Kasumi-1 (cell line): ENCODE measurements around the gene CFAP68.

Experiments used
- DNase-seq, 2 experiments: peaks; one replicate each; lab custom pipeline; 2025; lab: John Stamatoyannopoulos, UW

Gene CFAP68

GRCh38 chr11:111878849-111879636 lies at the start of gene CFAP68, which contains the start of gene FDXACB1:
Gene CFAP68, plus strand, starts transcription at chr11:111879541. Its CDS starts 20 bp downstream, at chr11:111879561.
Gene FDXACB1, minus strand, starts transcription at chr11:111879165. Its CDS starts 33 bp downstream, at chr11:111879132.
- DNase-seq, result peak; percentile 97 to 98

GRCh38 chr11:111833524-111833923 lies 45.8 kb upstream of the CFAP68 start:
- DNase-seq, result no peak

DNA sequence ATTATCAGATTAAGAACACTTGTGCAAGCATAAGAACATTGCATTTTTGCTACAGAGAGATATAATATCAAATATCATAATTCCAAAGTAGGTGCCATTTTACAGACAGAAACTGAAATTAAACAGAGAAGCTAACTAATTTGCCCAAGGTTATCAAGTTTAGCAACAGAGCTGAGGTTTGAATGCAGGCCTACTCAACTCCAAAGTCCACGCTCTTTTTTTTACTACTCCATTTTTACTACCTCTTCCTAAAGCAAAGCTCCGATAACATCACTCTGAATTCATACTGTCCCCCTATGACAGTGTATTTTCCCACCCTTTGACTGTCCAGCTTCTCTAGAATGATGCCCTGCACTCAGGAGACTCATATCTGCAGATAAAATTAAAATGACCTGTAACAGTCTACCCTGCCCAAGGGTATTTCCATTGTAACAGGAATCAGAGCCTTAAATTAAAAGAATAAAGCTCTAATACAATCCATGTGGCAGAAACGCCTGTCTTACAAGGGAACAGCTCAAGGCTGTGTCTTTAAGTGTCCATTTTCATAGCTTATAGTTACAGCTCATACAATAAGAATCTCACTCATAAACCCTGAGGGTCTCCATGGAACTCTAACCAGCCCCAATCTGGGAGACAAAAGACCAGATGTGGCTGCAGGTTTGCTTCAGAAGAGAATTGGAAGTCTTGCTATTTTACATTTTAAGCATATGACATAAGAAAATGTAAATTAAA lies 44.7 kb upstream of the CFAP68 start:
- no peak for DNase-seq

DNA sequence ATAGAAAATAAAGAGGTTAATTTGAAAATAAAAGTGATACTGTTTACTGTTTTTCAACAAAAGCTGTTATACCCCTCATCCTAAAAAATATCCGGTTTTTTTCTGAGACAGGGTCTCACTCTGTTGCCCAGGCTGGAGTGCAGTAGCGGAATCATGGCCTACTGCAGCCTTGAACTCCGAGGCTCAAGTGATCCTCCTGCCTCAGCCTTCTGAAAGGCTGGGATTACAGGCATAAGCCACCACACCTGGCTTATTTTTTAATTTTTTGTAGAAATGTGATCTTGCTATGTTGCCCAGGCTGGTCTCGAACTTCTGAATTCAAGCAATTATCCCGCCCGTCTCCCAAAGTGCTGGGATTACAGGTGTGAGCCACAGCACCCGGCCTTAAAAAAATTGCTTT lies 43.7 kb upstream of the CFAP68 start:
- no peak for DNase-seq

- DNase-seq, result no peak
These were observed 43.2 kb upstream of the CFAP68 start for GRCh38 chr11:111836162-111836561.

GRCh38 chr11:111836721-111837120 lies 42.6 kb upstream of the CFAP68 start:
- peak in 1 of 2 experiments; percentile 34 for DNase-seq

GRCh38 chr11:111837366-111837891 lies 41.9 kb upstream of the CFAP68 start:
- DNase-seq, result no peak

DNA sequence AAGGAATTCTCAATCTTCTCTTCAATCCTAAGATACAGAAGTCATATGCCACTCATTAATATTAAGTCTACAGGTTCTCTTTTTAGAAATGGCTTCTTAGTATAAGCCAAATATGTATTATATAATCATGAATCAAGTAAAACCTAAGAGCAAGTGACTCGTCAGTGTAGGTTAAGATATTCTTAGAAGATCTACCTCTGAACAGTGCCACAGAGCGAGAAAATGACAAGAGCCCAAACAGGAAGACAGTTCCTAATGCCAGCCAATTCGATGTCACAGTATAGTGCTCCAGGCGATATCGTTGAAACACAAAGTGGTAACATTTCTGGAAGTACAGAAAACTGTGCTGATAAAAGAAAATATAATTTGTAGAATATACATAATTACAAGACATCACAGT lies 41.3 kb upstream of the CFAP68 start:
- DNase-seq, result no peak

- no peak for DNase-seq
These were observed 39.2 kb upstream of the CFAP68 start for GRCh38 chr11:111840143-111840542.

DNA sequence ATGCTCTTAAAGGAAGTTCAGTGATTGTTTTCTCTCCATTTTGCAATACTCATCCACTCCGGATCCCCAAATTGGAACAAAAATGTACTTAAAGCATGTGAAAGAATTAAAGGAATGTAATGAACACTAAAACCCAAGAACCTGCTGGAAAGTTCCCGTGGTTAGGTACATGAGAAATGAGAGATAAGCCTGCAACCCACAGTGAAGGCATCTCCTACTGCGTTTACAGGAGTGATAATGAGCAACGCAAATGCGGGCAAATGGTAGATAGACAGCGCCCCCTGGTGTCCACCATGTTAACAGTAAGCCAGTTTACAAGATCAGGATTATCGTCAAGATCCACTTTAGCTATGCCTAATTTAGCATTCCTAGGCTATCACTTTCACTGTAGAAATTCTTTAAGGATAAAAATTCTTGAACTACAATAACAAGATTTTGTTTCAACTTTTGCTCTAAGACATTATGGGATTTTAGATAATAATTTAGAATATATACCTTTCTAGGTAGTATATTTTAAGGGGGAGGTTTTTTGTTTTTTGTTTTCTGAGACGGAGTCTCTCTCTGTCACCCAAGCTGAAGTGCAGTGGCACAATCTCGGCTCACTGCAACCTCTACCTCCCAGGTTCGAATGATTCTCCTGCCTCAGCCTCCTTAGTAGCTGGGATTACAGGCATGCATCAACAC lies 37.8 kb upstream of the CFAP68 start:
- DNase-seq, result peak; percentile 78 to 81

GRCh38 chr11:111843661-111844060 lies 35.7 kb upstream of the CFAP68 start:
- no peak for DNase-seq

GRCh38 chr11:111845276-111846028 lies 33.9 kb upstream of the CFAP68 start:
- DNase-seq, result no peak

- no peak for DNase-seq
These were observed 33.3 kb upstream of the CFAP68 start for GRCh38 chr11:111846063-111846462.

GRCh38 chr11:111846636-111847035 lies 32.7 kb upstream of the CFAP68 start:
- DNase-seq, result peak in 1 of 2 experiments; percentile 6

- no peak for DNase-seq
These were observed 29.7 kb upstream of the CFAP68 start for GRCh38 chr11:111849631-111850030.

DNA sequence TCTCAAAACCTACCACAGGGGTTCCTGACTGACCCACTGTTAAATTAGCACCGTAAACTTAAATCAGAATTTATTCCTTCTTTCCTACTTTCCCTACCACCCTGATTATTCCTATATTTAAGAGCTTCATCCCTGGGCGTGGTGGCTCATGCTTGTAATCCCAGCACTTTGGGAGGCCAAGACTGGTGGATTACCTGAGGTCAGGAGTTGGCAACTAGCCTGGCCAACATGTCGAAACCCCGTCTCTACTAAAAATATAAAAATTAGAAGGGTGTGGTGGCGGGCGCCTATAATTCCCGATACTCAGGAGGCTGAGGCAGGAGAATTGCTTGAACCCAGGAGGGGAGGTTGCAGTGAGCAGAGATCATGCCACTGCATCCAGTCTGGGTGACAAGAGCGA lies 28.3 kb upstream of the CFAP68 start:
- no peak for DNase-seq

GRCh38 chr11:111851636-111852035 lies 27.7 kb upstream of the CFAP68 start:
- DNase-seq, result peak in 1 of 2 experiments; percentile 59

- DNase-seq, result no peak
These were observed 27.2 kb upstream of the CFAP68 start for GRCh38 chr11:111852103-111852502.

DNA sequence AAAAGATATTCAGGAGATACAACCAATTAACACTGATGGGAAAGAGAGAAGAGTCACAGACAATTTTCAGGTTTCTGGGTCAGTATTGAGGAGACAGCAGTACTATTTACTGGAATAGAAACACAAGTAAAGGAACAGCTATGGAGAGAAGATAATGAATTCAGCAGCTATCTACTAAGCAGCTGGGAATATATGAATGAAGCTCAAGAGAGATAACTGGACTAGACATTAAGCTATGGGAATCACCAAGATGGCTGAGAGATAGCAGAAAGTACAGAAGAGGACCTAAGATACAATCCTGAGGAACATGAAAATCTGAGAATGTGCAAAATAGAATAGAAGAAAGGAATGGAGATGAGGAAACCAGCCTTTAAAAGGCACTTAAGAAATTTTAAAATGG lies 23.8 kb upstream of the CFAP68 start:
- DNase-seq, result no peak

- no peak for DNase-seq
These were observed 19.1 kb upstream of the CFAP68 start for GRCh38 chr11:111860257-111860656.

DNA sequence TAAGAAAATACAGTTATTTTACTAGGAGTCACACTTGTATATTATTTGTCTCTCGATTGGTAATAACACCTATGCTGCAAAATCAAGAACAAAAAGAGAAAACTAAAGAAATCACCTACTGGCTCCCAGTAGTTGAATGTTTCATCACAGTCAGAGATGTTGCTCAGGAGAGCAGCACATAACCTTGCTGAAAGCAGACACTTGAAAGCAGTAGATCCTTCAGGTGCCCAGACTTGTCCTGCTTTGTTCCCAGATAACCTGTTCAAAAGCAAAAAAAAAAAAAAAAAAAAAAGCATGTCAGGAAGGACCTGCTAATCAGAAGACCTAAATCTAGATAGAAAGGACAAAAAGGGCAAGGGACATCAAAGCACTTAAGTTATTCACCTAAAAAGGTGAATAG lies 9.2 kb upstream of the CFAP68 start:
- DNase-seq, result no peak

- DNase-seq, result peak; percentile 43 to 68
These were observed 8.8 kb upstream of the CFAP68 start for GRCh38 chr11:111870522-111870885.
